ENCODE results near the gene LDB2.

GRCh38 chr4:16852228-16852627, 46.2 kb downstream of the LDB2 start:
- no peak for TF ChIP-seq POLR2AphosphoS5 (IDR thresholded peaks at IDR 0.05)
- no peak for TF ChIP-seq CTCF (IDR thresholded peaks at IDR 0.05)
- TF ChIP-seq POLR2A (IDR thresholded peaks at IDR 0.05): no peak

All from breast epithelium (tissue), 3 donors.